Activated CD8-positive, alpha-beta memory T cell treated with anti-CD3 and anti-CD28 coated beads, Interleukin-2, amount 50 U/mL, for 1 hour (primary cell): ENCODE measurements around the gene ARHGEF6.

Experiments used
- DNase-seq: peaks from one replicate; pipeline ENCODE4 v3.0.0-alpha.2; 2020; ENCODE audit errors: extremely low read depth

ARHGEF6 gene

DNA sequence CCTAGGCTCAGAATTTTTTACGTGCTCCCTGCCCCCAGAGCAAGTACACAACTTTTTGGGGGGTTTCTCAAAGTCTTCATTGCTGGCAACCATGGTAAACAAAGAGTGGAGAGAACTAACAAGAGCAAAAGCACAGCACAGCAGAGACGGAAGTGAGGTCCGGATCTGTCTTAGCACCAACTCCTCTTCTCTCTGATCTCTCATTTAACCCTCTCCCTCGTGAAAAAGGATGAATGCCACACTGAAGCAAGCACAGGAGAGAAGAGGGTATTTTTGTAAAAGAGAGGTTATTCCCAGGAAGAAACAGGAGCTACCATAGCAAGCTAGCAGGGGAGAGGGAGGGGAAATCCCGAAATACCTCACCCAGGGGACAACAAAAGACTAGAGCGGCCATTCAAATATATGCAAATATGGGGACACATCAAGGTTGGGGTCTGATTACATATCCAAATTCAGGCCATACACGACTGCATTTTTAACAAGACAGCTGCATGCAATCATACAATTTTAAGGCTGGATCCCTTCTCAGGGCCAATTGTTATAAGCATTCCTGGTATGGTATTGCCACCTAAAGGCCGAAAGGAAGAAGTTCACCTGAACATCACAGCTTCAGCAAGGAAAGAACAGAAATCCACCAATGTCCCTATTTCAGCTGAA is 86.2 kb downstream of the ARHGEF6 start:
- DNase-seq, result no peak

GRCh38 chrX:136692271-136692670 is 88.5 kb downstream of the ARHGEF6 start:
- DNase-seq, result no peak

GRCh38 chrX:136691028-136691809 is 89.5 kb downstream of the ARHGEF6 start:
- DNase-seq, result no peak

DNA sequence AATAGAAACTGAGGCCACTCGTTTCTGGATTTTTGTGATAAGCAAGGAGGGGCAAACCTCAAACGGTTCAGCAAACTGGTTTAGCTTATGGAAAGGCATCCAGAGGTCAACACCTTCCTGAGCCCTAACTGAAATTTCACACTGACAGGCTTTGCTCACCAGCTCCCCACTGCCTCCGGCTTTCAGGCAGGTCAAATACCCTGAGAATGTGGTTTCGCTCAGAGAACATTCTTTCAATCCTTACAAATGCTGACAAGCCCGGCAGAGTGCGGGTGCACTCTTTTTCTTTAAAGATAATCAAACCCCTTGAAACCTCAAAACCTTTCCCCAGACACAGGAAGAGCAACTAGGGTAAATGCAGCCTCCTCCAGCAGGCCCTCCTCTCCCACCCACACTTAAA is 91.3 kb downstream of the ARHGEF6 start:
- DNase-seq, result no peak

GRCh38 chrX:136687457-136687856 is 93.3 kb downstream of the ARHGEF6 start:
- DNase-seq, result no peak

- DNase-seq, result no peak
Observed at GRCh38 chrX:136684120-136684519, 96.6 kb downstream of the ARHGEF6 start.

- DNase-seq, result no peak
Observed at GRCh38 chrX:136679531-136679930, 101.2 kb downstream of the ARHGEF6 start.

DNA sequence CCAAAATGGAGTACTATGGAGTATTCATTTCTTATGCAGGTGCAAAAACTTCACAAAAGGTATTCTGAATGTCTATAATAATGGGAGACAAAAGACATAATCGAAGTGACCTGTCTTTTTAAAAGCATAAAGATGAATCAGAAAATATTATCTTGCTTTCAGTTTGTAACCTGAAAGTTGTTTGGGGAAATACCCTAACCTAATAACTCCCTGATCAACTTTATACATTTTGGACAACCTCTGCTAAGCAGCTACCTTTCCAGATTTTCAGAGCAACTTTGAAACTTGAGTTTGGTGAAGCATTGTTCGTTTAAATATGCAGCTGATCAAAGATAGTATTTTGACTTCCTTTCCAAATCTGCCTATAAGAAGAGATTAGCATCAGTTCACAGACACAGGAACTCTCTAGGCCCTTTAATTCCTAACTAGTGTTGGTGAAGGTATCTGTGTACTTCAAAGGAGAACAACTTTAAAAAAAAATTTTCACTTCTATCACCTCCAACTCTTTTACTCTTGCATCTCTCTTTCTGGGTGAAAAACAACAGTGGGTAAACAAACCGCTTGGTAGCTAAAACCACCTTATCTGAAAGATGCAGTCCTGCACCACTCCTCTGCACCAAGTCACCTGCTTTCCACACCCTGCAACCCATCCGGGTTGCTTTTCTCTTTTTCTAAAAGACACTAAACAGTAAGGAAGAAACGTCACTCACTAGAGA is 106.3 kb downstream of the ARHGEF6 start:
- DNase-seq, result no peak

DNA sequence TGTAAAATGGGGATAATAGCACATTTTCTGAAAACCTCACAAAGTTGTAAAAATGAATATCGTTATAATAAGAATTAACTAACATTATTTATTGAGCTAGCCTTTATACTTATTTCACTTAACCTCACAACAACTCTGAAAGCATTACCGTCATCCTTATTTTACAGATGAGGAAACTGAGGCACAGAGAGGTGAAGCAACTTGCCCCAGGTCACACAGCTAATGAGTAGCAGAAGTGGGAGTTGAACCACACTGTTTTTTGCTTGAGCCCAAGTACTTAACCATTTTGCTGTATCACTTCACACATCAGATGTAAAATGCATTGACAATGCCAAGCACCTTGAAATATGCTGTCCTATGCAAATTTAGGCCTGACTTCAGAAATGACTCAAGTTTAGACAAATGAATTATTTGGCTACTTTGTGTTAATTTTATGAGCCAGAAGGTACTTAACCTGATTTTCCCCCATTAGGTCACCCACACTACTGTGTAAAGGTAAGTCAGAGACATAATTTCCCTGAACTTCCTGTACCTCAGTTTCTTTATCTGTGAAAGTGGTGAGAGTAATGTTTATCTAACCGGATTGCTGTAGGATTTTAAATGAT is 109.6 kb downstream of the ARHGEF6 start:
- no peak for DNase-seq

DNA sequence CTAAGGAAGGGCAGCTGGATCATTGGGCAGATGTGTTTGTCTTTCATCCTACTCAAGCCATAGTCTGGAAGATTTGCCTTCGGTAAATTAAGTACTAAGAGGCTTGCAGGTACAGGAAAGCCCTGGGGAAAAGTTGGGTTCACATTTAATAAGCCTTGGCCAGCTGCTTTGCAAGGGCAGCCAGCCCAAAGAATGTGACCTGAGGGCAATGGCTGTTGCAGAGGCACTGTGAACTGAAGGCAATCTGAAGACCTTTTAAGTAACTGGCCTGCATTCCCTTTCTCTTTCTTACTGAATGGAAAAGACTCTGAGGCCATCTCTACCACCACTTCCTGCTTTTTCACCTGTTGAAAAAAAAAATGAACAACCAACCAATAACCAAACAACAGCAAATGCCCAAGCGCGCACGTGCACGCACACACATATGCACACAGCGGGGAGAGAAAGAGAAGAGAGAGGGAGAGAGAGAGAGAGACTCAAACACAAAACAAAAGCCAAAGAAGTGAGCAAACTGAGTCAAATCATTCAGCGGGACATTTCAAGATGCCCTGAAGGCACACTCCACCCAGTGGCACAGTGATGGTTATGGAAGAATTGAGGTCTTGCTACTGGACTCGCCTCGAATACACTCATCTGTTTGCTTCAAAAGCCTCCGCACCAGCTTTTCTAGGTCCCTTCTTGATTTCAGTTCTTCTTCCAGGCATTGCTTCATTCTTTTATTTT is 113.1 kb downstream of the ARHGEF6 start:
- no peak for DNase-seq

GRCh38 chrX:136666088-136666487 is 114.6 kb downstream of the ARHGEF6 start:
- DNase-seq, result no peak

- DNase-seq, result no peak
Observed at GRCh38 chrX:136665258-136665900, 115.4 kb downstream of the ARHGEF6 start.

DNA sequence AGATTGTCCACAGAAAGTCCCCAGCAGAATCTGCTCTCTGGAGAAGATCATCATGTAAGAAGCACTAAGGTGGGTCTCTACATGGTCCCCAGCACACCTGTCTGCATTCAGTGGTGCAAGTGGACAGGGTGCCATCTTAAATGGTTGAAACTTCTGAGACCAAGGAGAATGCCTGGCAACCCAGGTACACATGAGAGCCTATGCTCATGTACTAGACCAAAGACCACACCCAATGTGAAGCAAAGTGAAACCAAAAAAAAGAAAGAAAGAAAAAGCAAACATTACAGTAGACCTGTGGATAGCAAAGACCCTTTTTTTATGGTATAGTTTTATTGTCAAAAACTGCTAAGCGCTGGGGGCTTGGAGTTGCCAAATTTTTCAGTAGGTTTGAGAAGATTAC is 117.8 kb downstream of the ARHGEF6 start:
- no peak for DNase-seq

- no peak for DNase-seq
Observed at GRCh38 chrX:136662104-136662503, 118.6 kb downstream of the ARHGEF6 start.

DNA sequence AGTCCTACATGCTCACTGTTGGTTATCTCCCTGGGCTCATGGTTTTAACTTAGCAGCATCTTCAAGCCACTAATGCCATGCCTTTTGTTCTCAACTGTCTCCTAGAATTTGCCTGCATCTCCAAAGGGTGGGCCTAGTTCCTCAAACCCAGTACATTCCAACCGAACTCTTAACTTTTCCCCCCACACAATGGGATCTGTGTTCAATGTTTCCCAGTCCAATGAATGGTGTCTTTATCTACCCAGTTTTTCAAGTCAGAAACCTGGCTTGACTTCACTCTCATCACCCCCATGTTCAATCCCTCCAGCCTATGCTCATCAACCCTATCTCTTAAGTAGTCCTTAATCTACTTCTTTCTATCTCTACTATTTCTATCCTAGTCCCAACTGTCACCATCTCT is 119.8 kb downstream of the ARHGEF6 start:
- no peak for DNase-seq

DNA sequence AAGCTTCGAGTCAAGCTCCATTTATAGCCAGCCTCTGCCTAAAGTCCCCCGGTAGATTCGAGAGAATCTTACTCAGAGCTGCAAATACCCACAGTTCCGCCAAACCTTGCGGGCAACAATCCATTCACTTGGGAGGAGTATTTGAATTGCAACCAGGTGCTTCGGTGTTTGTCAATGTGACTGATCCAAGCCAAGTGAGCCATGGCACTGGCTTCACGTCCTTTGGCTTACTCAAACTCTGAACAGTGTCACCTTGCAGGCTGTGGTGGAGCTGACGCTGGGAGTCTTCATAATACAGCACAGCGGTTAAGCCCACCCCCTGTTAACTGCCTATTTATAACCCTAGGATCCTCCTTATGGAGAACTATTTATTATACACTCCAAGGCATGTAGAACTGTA is 121.6 kb downstream of the ARHGEF6 start:
- DNase-seq, result no peak

DNA sequence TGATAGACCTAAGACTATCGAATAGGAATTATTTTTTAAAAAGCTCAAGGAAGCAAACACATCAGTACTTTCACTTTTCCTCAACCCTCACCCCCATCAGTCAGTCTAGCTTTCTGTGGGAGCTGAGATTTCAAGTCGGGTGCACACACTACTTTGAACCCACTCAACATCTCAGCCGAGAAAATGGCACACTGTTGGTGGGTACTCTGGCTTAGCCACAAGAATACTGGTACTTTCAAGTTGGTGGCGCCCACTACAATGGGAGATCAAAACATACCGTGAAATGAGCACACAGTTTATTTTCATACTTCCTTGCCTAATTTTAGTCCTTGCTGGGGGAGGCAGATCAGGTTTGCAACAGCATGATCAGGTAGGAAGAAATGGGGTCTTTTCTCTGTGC is 122.6 kb downstream of the ARHGEF6 start:
- DNase-seq, result no peak

DNA sequence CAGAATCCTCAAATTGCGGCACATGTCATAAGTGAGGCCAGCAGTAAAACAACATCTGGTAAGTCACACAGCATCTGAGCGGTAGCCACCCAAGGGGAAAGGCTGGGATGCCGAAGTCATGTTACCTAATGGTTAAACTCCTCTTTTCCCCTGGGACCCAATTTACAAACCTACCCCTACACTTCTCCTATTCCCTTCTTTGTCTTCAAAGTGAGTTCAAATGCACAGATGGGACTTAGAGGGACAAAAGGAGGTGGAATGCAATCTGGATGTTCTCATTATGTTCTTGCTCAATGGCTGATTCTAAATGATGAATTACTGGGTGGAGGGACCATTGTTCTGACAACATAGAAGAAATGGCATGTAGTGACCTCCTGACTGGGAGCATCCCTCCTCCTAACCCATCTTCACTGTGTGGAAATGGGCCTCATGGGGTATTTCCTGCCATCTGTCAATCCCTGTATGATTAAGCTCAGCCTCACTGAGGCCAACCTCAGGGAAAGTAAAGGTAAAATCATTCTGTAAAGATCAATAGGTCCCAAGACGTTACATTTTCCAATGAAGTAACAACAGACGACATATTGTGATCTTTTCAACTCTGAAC is 124.3 kb downstream of the ARHGEF6 start:
- no peak for DNase-seq

- no peak for DNase-seq
Observed at GRCh38 chrX:136652822-136653723, 127.7 kb downstream of the ARHGEF6 start.

GRCh38 chrX:136650811-136651210 is 129.9 kb downstream of the ARHGEF6 start:
- no peak for DNase-seq
